ENCODE data around the gene SPRED2.

Gene SPRED2

GRCh38 chr2:65382776-65383357 is 49.5 kb downstream of the SPRED2 start:
- no peak for DNase-seq

GRCh38 chr2:65382323-65382722 is 50.1 kb downstream of the SPRED2 start:
- no peak for DNase-seq

GRCh38 chr2:65381607-65382051 is 50.8 kb downstream of the SPRED2 start:
- no peak for DNase-seq

DNA sequence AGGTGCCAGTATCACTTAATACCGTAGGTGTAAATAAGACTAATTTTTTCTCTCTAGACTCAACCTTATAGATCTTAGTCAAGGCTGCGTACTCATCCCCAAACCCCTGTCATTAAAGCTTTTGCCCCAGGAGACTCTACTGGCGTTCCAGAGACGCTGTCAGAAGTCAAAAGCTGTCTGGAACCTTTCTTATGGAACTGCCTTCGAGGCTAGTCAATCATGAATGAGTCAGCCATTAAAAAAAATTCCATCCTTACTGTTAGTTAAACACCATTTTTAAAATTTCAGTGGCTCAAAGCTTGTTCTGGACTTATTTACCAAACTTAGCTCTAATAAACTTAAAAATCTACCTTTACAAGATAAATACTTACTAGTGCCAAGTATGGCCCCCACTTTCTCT is 52.1 kb downstream of the SPRED2 start:
- DNase-seq, result no peak

DNA sequence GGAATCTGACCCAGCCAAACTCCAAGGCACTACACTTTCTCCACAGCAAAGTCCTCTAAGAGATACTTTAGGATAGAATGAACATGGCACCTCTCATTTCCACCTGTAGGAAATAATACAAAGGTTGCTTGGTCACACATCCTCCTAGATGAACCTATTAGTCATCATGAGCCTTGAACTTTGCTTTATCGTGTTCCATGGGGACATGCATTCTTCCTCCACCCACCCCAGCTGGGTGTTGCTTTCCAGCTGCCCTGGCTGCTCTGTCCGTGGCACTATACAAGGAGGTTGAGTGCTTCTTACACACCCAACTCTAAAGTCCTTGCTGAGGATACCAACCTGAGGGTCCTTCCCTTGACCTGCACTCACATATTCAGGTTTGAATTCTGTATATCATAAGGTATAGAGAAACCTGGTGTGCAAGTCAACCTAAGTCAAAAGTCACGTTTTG is 52.7 kb downstream of the SPRED2 start:
- no peak for DNase-seq

DNA sequence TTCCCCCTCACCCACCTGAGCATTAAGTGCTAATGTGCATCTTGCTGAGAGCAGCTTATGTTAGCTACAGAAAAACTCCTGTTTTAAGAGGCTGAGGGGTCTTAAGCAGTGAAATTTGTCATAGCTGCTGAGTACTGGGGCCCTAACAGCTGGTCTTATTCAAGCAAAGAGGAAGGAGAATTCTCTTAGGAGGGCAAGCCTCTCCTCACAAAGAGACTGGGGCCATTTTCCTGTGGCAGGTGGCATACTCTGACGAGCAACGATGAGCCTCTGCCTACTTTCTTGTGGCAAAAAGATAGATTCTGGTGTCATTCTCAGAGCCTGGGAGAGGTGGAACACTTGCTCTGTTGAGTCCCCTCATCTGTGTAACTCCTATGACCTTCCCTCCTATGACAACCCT is 53.2 kb downstream of the SPRED2 start:
- no peak for DNase-seq

DNA sequence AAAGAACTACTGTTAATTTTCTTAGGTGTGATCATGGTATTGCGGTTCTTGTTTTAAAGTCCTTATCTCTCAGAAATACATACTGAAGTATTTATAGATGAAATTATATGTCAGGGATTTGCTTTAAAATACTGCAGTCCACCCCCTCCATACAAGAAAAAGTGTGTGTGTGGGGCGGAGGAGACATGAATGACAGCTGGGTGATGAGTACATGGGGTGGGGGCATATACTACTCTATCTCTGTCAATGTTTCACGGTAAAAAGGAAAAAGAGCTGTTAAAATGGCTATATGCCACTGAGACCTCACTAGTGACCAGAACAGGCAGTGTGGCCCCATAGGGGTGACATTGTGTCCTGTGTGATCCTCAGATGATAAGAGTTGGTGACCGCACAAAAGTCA is 54.1 kb downstream of the SPRED2 start:
- DNase-seq, result no peak

- no peak for DNase-seq
These were observed 54.7 kb downstream of the SPRED2 start for GRCh38 chr2:65377556-65378192.

- no peak for DNase-seq
These were observed 56.7 kb downstream of the SPRED2 start for GRCh38 chr2:65375723-65376122.

GRCh38 chr2:65374999-65375398 is 57.4 kb downstream of the SPRED2 start:
- no peak for DNase-seq

DNA sequence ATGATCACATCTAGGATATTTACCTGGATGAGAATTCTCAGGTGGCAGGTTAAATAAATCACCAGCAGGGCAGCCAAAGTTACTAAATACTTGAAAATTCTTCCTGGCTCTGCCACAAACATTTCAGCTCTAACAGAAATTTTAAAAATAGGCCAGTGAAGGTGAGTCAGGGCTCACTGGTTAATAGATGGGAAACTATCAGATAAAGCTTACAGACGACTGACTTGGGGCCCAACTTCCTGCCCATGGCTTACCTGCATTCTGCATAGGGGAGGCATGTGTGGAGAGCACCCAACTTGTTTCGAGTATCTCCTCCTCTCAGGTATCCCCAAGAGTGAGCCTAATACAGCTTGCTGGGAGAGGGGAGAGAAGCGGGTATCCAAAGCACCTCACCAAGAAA is 57.8 kb downstream of the SPRED2 start:
- DNase-seq, result no peak

GRCh38 chr2:65373365-65373918 is 59.0 kb downstream of the SPRED2 start:
- DNase-seq, result no peak

GRCh38 chr2:65372619-65373018 is 59.8 kb downstream of the SPRED2 start:
- no peak for DNase-seq

DNA sequence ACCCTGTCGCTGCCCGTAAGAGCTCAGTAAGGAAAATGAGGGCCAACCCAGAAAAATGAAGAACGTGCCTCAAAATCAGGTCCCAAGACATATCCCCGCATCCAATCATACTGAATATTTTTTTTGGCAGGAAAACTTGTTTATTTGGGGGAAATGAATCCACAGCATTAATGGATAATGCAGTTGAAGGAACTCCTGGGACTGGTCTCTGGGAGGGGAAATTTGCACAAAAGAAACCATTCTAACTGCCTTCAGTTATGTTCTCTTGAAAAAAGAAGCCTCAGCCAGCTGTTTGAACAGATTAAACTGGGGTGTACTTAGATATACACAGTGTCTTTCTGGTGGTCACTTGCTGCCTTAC is 61.3 kb downstream of the SPRED2 start:
- DNase-seq, result no peak

GRCh38 chr2:65370387-65371073 is 61.9 kb downstream of the SPRED2 start:
- no peak for DNase-seq

GRCh38 chr2:65369980-65370379 is 62.4 kb downstream of the SPRED2 start:
- no peak for DNase-seq

DNA sequence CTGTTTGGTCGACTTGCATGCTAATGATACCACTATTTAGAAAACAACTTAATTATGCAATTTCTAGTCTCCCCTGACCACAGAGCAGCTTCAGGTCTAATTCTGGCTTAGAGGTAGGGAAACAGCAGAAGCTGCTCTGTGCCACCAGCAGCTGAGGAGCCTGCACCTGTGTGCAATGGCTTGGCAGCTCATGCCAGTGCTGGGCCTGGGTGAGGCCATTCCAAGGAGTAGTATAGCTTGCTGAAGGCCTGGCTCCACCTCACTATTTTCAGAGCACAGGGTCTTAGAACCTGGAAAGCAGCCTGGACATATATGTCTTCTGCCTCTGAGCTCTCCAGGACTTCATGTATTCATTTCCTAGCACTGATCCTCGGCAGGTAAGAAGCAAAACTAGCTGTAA is 62.8 kb downstream of the SPRED2 start:
- DNase-seq, result no peak

DNA sequence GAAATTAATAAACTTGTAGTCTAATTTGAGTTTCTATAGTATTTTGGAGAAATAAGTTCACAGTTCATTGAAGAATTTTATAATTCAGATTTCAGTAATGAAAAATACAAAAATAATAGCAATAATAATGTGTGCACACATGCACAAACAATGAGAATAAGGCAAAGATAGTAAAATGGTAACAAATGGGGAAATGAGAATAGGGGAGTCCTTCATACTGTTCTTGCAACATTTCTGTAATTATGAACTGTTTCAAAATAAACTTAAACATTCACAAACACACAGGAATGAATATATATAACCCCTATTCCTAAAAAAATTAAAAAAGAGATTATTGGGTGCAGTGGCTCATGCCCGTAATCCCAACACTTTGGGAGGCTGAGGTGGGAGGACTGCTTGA is 63.9 kb downstream of the SPRED2 start:
- no peak for DNase-seq

DNA sequence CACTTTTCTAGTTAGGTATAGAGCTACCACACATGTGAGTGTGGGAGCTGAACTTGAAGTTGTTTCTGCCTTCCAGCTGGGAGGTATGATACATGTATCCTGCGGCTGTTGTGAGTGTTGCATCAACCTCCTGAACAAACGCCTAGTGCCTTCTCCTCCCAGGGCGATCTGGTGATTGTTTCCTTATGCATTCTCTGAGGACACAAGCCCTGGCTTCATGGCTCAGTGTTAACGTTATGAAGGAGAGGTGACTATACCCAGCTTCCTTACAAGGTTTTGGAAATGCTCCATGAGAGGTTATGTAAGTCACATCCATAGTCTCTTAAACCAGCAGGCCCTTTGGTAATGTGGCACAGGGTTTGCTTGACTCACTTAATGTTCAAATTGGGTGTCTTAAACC is 64.9 kb downstream of the SPRED2 start:
- no peak for DNase-seq

DNA sequence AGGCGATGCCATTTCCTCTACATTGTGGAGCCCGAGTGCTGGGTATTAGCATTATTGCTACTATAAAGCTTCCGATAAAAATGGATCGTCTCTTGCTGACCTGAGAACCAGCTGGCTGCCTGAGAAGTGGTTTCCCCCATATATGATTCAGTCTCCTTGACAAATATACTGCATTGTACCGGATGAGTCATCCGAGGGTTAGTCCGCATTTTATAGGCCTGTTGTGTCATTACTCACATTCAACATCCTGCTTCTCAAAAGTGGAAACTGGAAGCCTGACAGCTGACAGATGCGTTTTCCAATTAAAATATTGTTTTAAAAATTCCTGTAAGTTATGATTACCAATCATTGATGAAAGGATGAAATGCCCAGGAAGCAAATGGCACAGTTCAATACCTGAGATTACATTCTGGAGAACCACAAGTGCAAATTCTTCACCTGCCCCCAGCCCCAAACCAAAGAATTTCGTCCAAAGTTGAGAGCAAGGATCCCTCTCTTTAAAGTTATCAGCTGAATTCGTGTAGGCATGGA is 65.7 kb downstream of the SPRED2 start:
- no peak for DNase-seq

GRCh38 chr2:65364986-65365733 is 67.2 kb downstream of the SPRED2 start:
- DNase-seq, result no peak

DNA sequence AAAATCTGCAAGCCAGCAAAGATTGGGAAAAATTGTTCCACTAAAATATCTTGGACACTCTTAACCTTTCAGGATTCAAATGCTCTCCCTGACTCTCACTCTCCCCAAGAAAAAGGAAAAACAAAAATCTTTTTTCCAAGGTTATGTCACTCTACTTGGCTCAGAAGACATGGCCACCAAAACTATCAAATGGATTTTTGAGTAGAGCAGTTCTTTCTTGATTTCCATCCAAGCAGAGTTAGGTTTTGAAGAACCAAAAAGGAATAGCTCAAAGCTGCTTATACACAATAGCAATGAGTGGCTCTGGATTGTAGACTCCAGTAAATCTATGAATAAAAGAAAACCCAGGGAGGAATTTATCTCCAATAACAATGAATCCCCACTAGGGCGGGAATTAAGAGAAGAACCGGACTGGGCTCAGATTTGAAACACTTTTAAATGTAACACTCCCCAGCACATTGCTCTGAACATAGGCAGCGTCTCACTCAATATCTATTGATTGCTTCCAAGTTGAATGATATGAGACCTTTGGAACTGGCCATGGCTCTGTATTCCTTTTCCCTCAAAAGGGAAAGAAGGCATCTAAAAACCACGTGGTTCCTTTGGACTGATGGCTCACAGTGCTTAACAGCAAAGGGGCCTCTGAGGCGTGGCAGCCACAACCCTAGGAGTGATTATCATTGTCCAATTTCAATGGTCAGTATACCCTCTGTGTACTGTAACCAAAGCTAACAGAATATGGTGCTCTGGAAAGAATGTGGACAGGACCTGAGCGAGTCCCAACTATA is 68.3 kb downstream of the SPRED2 start:
- no peak for DNase-seq

All from NCI-H1092 (cell line).